Fibroblast of mammary gland (primary cell): ENCODE results near the gene RELL2.

Source experiments
- DNase-seq: peaks from one replicate; pipeline ENCODE4 v3.0.0-alpha.2; 2010; ENCODE audit warnings: low read depth
- H3K4me3 ChIP-seq: 2 replicates; pipeline ENCODE4 v1.5.1; 2011; ENCODE audit warnings: low read depth, mild to moderate bottlenecking, low read length, moderate library complexity; ENCODE audit not compliant: control insufficient read depth
- CTCF ChIP-seq: conservative IDR thresholded peaks from 2 replicates; pipeline ENCODE4 v1.5.1; 2011; ENCODE audit warnings: low read depth, low read length, inconsistent platforms; ENCODE audit not compliant: control insufficient read depth, insufficient read depth

Gene RELL2

GRCh38 chr5:141611289-141611688 is 25.5 kb upstream of the RELL2 start:
- H3K4me3 ChIP-seq, result no peak overlapping the region
- no peak for TF ChIP-seq CTCF
- DNase-seq, result no peak

- TF ChIP-seq CTCF, result no peak
Observed at GRCh38 chr5:141613344-141613743, 23.5 kb upstream of the RELL2 start.

GRCh38 chr5:141615991-141616720 is 20.6 kb upstream of the RELL2 start:
- TF ChIP-seq CTCF, result no peak
- no peak for DNase-seq
- no peak overlapping the region for H3K4me3 ChIP-seq

More at GRCh38 chr5:141613344-141613743, 23.5 kb upstream of the RELL2 start:
- no peak overlapping the region for H3K4me3 ChIP-seq
- no peak for DNase-seq

- H3K4me3 ChIP-seq, result peak overlapping the region; percentile 66
- TF ChIP-seq CTCF, result no peak
- DNase-seq, result peak; percentile 32
Observed at GRCh38 chr5:141617128-141617527, 19.7 kb upstream of the RELL2 start.

GRCh38 chr5:141617682-141618029 is 19.1 kb upstream of the RELL2 start:
- TF ChIP-seq CTCF, result no peak
- H3K4me3 ChIP-seq, result peak overlapping the region; percentile 66
- no peak for DNase-seq

GRCh38 chr5:141618030-141618803 is 18.6 kb upstream of the RELL2 start:
- peak overlapping the region; percentile 66 for H3K4me3 ChIP-seq
- DNase-seq, result peak; percentile 27
- no peak for TF ChIP-seq CTCF
